IMR-90 (cell line): Measurements from ENCODE around the gene ASMTL. TPM values are rescaled to one million over a fixed set of nuclear protein-coding genes. Genes with fewer than 3 reads are reported as not detected.

ENCODE experiments used
- ATAC-seq: fragments of 200-7000 bp; cut with Tn5 transposase; 2 replicates; pipeline ENCODE4 v1.9.1; 2020; ENCODE audit warnings: low read depth, mild to moderate bottlenecking, moderate library complexity
- BruUV-seq: library from RNA; stranded (reverse); fragments of 400-500 nt; replicated peaks from 2 replicates; lab custom pipeline; 2021; lab: Mats Ljungman, UMichigan
- CTCF ChIA-PET: fragments of 300-600 bp; formaldehyde crosslinking; extraction: SDS; loops from one replicate; lab custom pipeline; 2021; ENCODE audit warnings: antibody characterized with exemption; lab: Yijun Ruan, JAX
- POLR2A ChIA-PET: fragments of 300-600 bp; sonication (Branson Sonifier 250); formaldehyde crosslinking; loops from one replicate; lab custom pipeline; 2022; ENCODE audit warnings: antibody characterized with exemption; ENCODE audit not compliant: unreplicated experiment; lab: Charles Lee
- DNase-seq: peaks from one replicate; pipeline ENCODE4 v3.0.0; 2013
- H2AFZ ChIP-seq: replicated peaks from 2 replicates; pipeline ENCODE3; 2013; ENCODE audit warnings: low read length, mild to moderate bottlenecking; ENCODE audit not compliant: poor library complexity
- H2AK5ac ChIP-seq: 2 replicates; pipeline ENCODE4 v1.6.1; 2013; ENCODE audit warnings: low read depth, low read length, inconsistent platforms
- H2AK9ac ChIP-seq: replicated peaks from 2 replicates; pipeline ENCODE3; 2013; ENCODE audit warnings: mild to moderate bottlenecking, low read depth, low read length, moderate library complexity; ENCODE audit not compliant: poor library complexity
- H2BK120ac ChIP-seq: 2 replicates; pipeline ENCODE4 v1.6.1; 2013; ENCODE audit warnings: low read depth, low read length, inconsistent platforms
- H2BK15ac ChIP-seq: 3 replicates; pipeline ENCODE4 v1.6.1; 2013; ENCODE audit warnings: low read depth, low read length, inconsistent platforms
- H2BK20ac ChIP-seq: 2 replicates; pipeline ENCODE4 v1.6.1; 2013; ENCODE audit warnings: low read depth, mild to moderate bottlenecking, inconsistent platforms, low read length, moderate library complexity
- H2BK5ac ChIP-seq: 2 replicates; pipeline ENCODE4 v1.6.1; 2013; ENCODE audit warnings: mild to moderate bottlenecking, low read depth, low read length, inconsistent platforms; ENCODE audit not compliant: poor library complexity, severe bottlenecking
- H3K14ac ChIP-seq: replicated peaks from 2 replicates; pipeline ENCODE4 v1.6.1; 2013; ENCODE audit warnings: low read depth, low read length, inconsistent platforms
- H3K18ac ChIP-seq: 2 replicates; pipeline ENCODE4 v1.6.1; 2013; ENCODE audit warnings: low read depth, low read length, control low read depth
- H3K23ac ChIP-seq: 2 replicates; pipeline ENCODE4 v1.6.1; 2013; ENCODE audit warnings: low read depth, low read length, inconsistent platforms
- H3K27ac ChIP-seq: 2 replicates; pipeline ENCODE4 v1.5.1; 2013; ENCODE audit warnings: mild to moderate bottlenecking, control low read depth, low read length; ENCODE audit not compliant: insufficient read depth
- H3K27me3 ChIP-seq: 2 replicates; pipeline ENCODE4 v1.6.1; 2013; ENCODE audit warnings: low read length; ENCODE audit not compliant: control insufficient read depth, insufficient read depth
- H3K36me3 ChIP-seq: 2 replicates; pipeline ENCODE4 v1.6.1; 2013; ENCODE audit warnings: low read length, mixed read lengths; ENCODE audit not compliant: control insufficient read depth, insufficient read depth
- H3K4ac ChIP-seq: 2 replicates; pipeline ENCODE4 v1.6.1; 2013; ENCODE audit warnings: low read depth, low read length, inconsistent platforms
- H3K4me1 ChIP-seq: 2 replicates; pipeline ENCODE4 v1.6.1; 2013; ENCODE audit warnings: low read length, mixed read lengths; ENCODE audit not compliant: control insufficient read depth, insufficient read depth
- H3K4me2 ChIP-seq: 2 replicates; pipeline ENCODE4 v1.6.1; 2013; ENCODE audit warnings: low read depth, mild to moderate bottlenecking, control low read depth, low read length, moderate library complexity
- H3K4me3 ChIP-seq: 2 replicates; pipeline ENCODE4 v1.5.1; 2013; ENCODE audit warnings: low read depth, mild to moderate bottlenecking, control low read depth, low read length, moderate library complexity; ENCODE audit not compliant: insufficient read depth
- H3K56ac ChIP-seq: 2 replicates; pipeline ENCODE4 v1.6.1; 2013; ENCODE audit warnings: low read length, inconsistent platforms; ENCODE audit not compliant: insufficient read depth; ENCODE audit errors: extremely low read depth
- H3K79me1 ChIP-seq, 2 experiments: 2 replicates each; pipeline ENCODE4 v1.6.1; 2013; ENCODE audit warnings: low read length in 2 of 2, inconsistent platforms in 1 of 2, low read depth in 1 of 2
- H3K9ac ChIP-seq: 2 replicates; pipeline ENCODE4 v1.6.1; 2013; ENCODE audit warnings: low read depth, low read length, control low read depth
- H3K9me1 ChIP-seq: 2 replicates; pipeline ENCODE4 v1.6.1; 2013; ENCODE audit warnings: low read length, inconsistent platforms; ENCODE audit not compliant: insufficient read depth
- H3K9me3 ChIP-seq: 2 replicates; pipeline ENCODE4 v1.6.1; 2013; ENCODE audit warnings: low read length; ENCODE audit not compliant: control insufficient read depth, insufficient read depth
- H4K20me1 ChIP-seq: 2 replicates; pipeline ENCODE4 v1.6.1; 2013; ENCODE audit warnings: low read length, inconsistent platforms; ENCODE audit not compliant: insufficient read depth
- H4K5ac ChIP-seq: 2 replicates; pipeline ENCODE4 v1.6.1; 2013; ENCODE audit warnings: mild to moderate bottlenecking, low read depth, low read length, control low read depth
- H4K8ac ChIP-seq, 2 experiments: 2 replicates each; pipeline ENCODE4 v1.6.1; 2013; ENCODE audit warnings: low read depth in 2 of 2, low read length in 2 of 2, control low read depth in 1 of 2, inconsistent platforms in 1 of 2
- H4K91ac ChIP-seq: 2 replicates; pipeline ENCODE4 v1.6.1; 2013; ENCODE audit warnings: low read depth, low read length, inconsistent platforms; ENCODE audit not compliant: insufficient read depth
- BHLHE40 ChIP-seq: fragments of 150-350 bp; IDR thresholded peaks from 2 replicates; pipeline ENCODE4 v1.6.1; 2016; ENCODE audit warnings: mild to moderate bottlenecking, low read depth, low read length
- CHD1 ChIP-seq: IDR thresholded peaks from 2 replicates; pipeline ENCODE4 v1.6.1; 2012; ENCODE audit warnings: low read depth, low read length, improper control_type of control experiment
- FOS ChIP-seq: fragments of 150-350 bp; IDR thresholded peaks from 2 replicates; pipeline ENCODE4 v1.6.1; 2016; ENCODE audit warnings: low read depth, low read length
- MAZ ChIP-seq: IDR thresholded peaks from 2 replicates; pipeline ENCODE4 v1.6.1; 2012; ENCODE audit warnings: low read depth, mild to moderate bottlenecking, low read length, improper control_type of control experiment, moderate library complexity, borderline replicate concordance
- MXI1 ChIP-seq: IDR thresholded peaks from 2 replicates; pipeline ENCODE4 v1.6.1; 2012; ENCODE audit warnings: low read depth, mild to moderate bottlenecking, low read length, moderate library complexity, borderline replicate concordance
- POLR2A ChIP-seq: IDR thresholded peaks from 2 replicates; pipeline ENCODE4 v1.6.1; 2012; ENCODE audit warnings: mild to moderate bottlenecking, low read depth, low read length
- RAD21 ChIP-seq: IDR thresholded peaks from 2 replicates; pipeline ENCODE4 v1.6.1; 2012; ENCODE audit warnings: low read length, improper control_type of control experiment
- RCOR1 ChIP-seq: IDR thresholded peaks from 2 replicates; pipeline ENCODE4 v1.6.1; 2012; ENCODE audit warnings: mild to moderate bottlenecking, low read length, improper control_type of control experiment; ENCODE audit not compliant: insufficient replicate concordance
- SMC3 ChIP-seq: fragments of 150-350 bp; IDR thresholded peaks from 2 replicates; pipeline ENCODE4 v1.6.1; 2016; ENCODE audit warnings: low read depth, mild to moderate bottlenecking, antibody characterized with exemption, low read length, moderate library complexity
- WGBS, 2 experiments: methylation state at CpG; one replicate each; pipeline versions ENCODE4 v1.1.5 to v1.1.7; 2013; ENCODE audit warnings: missing lambda C conversion rate in 2 of 2; ENCODE audit not compliant: insufficient read length in 1 of 2; ENCODE audit errors: extremely low coverage in 2 of 2; 5-methylcytosine and 5-hydroxymethylcytosine counted together
- dilution Hi-C: fragments of 300-500 bp; cut with HindIII; formaldehyde crosslinking; loops from one replicate; pipeline ENCODE4 v1.14.3; 2018; ENCODE audit warnings: low sequenced_read_pairs; ENCODE audit not compliant: unreplicated experiment
- in situ Hi-C: fragments of 300-500 bp; cut with MboI; formaldehyde crosslinking; loops from 3 replicates; pipeline ENCODE4 v1.14.3; 2019; ENCODE audit warnings: low sequenced_read_pairs, inconsistent platforms, mixed read lengths
- intact Hi-C: fragments of 100-400 bp; cut with micrococcal nuclease; formaldehyde crosslinking; loops from 2 replicates; pipeline ENCODE4 v1.10.0; 2022
- polyA plus RNA-seq, 3 experiments: library from polyadenylated mRNA; depleted of rRNA; stranded (reverse); fragments of >200 nt; gene quantifications; 2 replicates each; pipeline ENCODE4 v1.2.3, GENCODE V29; 2012; ENCODE audit warnings: low replicate concordance in 1 of 3
- total RNA-seq: library from RNA; depleted of rRNA; stranded (reverse); fragments of >200 nt; gene quantifications from 2 replicates; pipeline ENCODE4 v1.2.3, GENCODE V29; 2012
- TF ChIP-seq, protein P1 (sequence below): conservative IDR thresholded peaks from 2 replicates; pipeline ENCODE4 v1.5.1; 2012; ENCODE audit warnings: mild to moderate bottlenecking, low read depth, low read length, improper control_type of control experiment
- TF ChIP-seq, protein P2 (sequence below): fragments of 150-350 bp; IDR thresholded peaks from 2 replicates; pipeline ENCODE4 v1.6.1; 2016; ENCODE audit warnings: low read depth, mild to moderate bottlenecking, low read length, moderate library complexity, borderline replicate concordance

ASMTL gene
- total and polyA plus RNA-seq, 2 of the 4 experiments (the other 2 are of a cell fraction), result 13.4 to 33.4 TPM

- peaks cover 5 to 11% of the 10 kb centered on the region in 2 experiments; a peak in 3 of 4 replicates for H3K79me1 ChIP-seq
- H4K5ac ChIP-seq, result no peak overlapping the region
- no peak overlapping the region for H2BK20ac ChIP-seq
- no peaks in the 10 kb centered on the region for H3K4me1 ChIP-seq
- ChIA-PET POLR2A (no interaction called here), CTCF (no interaction called here)
- no peak overlapping the region for H3K56ac ChIP-seq
- H4K91ac ChIP-seq, result no peak overlapping the region
- H2AK5ac ChIP-seq, result no peak overlapping the region
- no peak overlapping the region for H3K23ac ChIP-seq
- DNase-seq, result no peak
- no peak overlapping the region for H2BK15ac ChIP-seq
- no peak overlapping the region for H2BK5ac ChIP-seq
- H3K4ac ChIP-seq, result no peak overlapping the region
- TF ChIP-seq, protein P1, sequence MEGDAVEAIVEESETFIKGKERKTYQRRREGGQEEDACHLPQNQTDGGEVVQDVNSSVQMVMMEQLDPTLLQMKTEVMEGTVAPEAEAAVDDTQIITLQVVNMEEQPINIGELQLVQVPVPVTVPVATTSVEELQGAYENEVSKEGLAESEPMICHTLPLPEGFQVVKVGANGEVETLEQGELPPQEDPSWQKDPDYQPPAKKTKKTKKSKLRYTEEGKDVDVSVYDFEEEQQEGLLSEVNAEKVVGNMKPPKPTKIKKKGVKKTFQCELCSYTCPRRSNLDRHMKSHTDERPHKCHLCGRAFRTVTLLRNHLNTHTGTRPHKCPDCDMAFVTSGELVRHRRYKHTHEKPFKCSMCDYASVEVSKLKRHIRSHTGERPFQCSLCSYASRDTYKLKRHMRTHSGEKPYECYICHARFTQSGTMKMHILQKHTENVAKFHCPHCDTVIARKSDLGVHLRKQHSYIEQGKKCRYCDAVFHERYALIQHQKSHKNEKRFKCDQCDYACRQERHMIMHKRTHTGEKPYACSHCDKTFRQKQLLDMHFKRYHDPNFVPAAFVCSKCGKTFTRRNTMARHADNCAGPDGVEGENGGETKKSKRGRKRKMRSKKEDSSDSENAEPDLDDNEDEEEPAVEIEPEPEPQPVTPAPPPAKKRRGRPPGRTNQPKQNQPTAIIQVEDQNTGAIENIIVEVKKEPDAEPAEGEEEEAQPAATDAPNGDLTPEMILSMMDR, result no peak
- TF ChIP-seq SMC3, result no peak
- no peak for TF ChIP-seq POLR2A
- no peak for TF ChIP-seq RAD21
- TF ChIP-seq RCOR1, result no peak
- no peak for TF ChIP-seq MXI1
- no peak for TF ChIP-seq CHD1
- TF ChIP-seq BHLHE40, result no peak
- TF ChIP-seq FOS, result no peak
- TF ChIP-seq, protein P2, sequence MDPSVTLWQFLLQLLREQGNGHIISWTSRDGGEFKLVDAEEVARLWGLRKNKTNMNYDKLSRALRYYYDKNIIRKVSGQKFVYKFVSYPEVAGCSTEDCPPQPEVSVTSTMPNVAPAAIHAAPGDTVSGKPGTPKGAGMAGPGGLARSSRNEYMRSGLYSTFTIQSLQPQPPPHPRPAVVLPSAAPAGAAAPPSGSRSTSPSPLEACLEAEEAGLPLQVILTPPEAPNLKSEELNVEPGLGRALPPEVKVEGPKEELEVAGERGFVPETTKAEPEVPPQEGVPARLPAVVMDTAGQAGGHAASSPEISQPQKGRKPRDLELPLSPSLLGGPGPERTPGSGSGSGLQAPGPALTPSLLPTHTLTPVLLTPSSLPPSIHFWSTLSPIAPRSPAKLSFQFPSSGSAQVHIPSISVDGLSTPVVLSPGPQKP, result no peak
- TF ChIP-seq MAZ, result no peak
- ATAC-seq, result no peak
- intact Hi-C loops (no loop called here), in situ Hi-C loops (no loop called here), dilution Hi-C loops (no loop called here)
- H3K36me3 ChIP-seq, result peaks cover 22% of the 10 kb centered on the region
- H3K14ac ChIP-seq, result no peak overlapping the region
- no peak overlapping the region for H2BK120ac ChIP-seq
- no peak overlapping the region for H3K18ac ChIP-seq
- H3K9me1 ChIP-seq, result no peaks in the 10 kb centered on the region
- H4K20me1 ChIP-seq, result no peaks in the 10 kb centered on the region
- H2AFZ ChIP-seq, result no peak overlapping the region
- no peak overlapping the region for H3K27ac ChIP-seq
- H2AK9ac ChIP-seq, result no peak overlapping the region
- BruUV-seq, result no TSS peak
- no peaks in the 10 kb centered on the region for H3K9me3 ChIP-seq
- H3K9ac ChIP-seq, result no peak overlapping the region
- no peaks in the 10 kb centered on the region for H3K27me3 ChIP-seq
- no peak overlapping the region for H3K4me2 ChIP-seq
- WGBS, 2 experiments, result no CpG with 5 or more reads among the region's 12 CpGs
- H3K4me3 ChIP-seq, result no peak overlapping the region
- no peak overlapping the region for H4K8ac ChIP-seq
Observed at GRCh38 chrX:1400049-1400448, 52.7 kb downstream of the ASMTL start.
